ENCODE measurements around the gene RTN4.

The RTN4 gene

DNA sequence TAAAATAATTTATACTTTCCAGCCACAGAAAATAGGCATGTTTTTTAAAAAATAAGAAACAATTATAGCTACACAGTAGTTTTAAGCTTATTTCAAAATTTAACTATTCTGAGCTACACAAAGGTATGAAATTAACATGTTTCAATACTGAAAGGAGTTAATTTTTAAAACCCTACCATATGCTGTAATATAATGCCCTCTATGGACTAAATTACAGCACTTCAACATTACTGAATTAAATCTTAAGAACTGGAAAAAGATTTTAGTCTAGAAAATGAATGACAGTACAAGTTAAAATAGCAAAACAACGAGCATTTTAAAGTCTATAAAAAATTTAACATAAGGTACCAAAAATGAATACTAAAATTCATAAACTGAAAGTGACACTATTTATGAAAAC lies 36.3 kb downstream of the RTN4 start:
- Histone ChIP-seq H3K9ac (ENCODE audit: low read depth, low read length) (no peak overlapping the region), H3K9me3 (ENCODE audit: control insufficient read depth, insufficient read depth, low read length) (no peaks in the 10 kb centered on the region), H3K4me1 (ENCODE audit: insufficient read depth, low read length) (peaks cover 46% of the 10 kb centered on the region), H3K36me3 (ENCODE audit: insufficient read depth, low read length) (no peaks in the 10 kb centered on the region)

DNA sequence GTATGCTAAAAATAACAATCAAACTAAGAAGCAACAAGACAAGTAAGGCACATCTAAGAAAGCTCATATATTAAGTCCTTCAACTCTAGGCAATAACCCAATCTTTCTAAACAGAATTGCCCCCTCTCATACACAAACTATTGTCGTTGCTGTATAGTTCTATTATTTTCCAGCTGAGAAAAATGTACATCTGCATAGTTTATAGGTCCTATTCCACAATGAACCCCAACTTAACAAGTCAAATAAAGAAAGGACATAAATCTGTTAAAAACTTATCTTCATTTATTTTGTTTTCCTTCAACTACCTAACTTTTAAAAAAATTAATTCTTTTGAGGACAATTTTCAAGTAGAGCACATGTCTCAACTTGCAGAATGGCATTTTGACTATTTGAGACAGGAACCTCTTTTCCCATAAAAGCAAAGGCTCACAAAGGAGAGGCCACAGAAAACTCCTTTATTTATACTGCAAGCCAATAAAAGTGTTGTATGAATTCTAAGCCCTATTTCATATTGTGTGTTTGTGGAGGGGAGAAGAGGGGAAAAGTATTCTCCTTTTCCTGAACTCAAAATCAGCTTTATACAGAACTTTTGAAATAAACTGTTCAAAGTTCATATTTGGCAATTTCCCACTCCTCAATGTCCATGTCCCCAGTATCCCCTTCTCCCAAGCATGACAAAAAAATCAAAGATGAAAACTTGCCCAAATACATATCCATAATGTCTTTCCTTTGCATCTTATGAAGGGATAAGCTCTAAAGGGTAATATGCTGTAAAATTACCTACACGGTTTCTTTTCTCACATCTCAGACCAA lies 37.4 kb downstream of the RTN4 start:
- peaks cover 36% of the 10 kb centered on the region for H3K4me1 ChIP-seq (ENCODE audit: insufficient read depth, low read length)
- H3K9ac ChIP-seq (ENCODE audit: low read depth, low read length), result no peak overlapping the region
- H3K9me3 ChIP-seq (ENCODE audit: control insufficient read depth, insufficient read depth, low read length), result no peaks in the 10 kb centered on the region
- H3K36me3 ChIP-seq (ENCODE audit: insufficient read depth, low read length), result no peaks in the 10 kb centered on the region

DNA sequence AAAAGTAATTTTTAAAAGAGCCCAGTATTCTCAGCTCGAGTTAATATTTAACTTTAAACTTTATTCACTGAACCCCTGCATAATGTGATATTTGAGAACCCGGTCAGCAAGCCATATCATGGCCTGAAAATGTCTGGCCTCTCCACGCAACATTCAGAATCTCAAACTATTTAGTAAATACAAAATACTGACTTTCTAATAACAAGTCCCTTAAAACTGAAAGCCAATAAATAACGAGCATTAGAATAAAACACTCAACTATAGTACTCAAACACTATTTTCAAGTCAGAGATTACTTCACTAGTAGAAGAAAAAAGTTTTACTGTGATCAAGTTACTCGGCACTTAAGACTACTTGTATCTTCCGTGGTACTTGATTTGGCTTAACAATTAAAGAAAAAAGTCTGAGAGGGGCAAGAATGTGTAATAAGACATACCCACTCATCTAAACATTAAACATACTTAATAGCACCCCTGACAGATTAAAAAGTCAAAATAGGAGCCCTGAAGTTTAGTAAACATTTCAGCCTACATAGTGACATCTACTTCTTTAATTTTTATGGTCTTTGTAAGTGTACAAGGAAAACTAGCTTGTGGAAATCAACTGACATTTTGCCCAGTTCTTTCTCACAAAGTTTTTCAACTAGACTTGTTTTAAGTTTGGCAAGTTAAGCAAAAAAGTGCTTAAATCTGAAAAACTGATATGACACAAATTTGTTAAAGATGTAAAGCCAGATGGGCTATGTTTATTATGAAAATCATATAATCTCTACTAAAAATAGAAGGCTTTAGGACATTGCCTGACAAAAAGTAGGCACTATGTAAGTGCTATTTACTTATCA lies 38.2 kb downstream of the RTN4 start:
- peak overlapping the region; percentile 2; the same call in 1 of the 2 replicates for H3K9ac ChIP-seq (ENCODE audit: low read depth, low read length)
- no peaks in the 10 kb centered on the region for H3K36me3 ChIP-seq (ENCODE audit: insufficient read depth, low read length)
- H3K9me3 ChIP-seq (ENCODE audit: control insufficient read depth, insufficient read depth, low read length), result no peaks in the 10 kb centered on the region
- peaks cover 39% of the 10 kb centered on the region for H3K4me1 ChIP-seq (ENCODE audit: insufficient read depth, low read length)

DNA sequence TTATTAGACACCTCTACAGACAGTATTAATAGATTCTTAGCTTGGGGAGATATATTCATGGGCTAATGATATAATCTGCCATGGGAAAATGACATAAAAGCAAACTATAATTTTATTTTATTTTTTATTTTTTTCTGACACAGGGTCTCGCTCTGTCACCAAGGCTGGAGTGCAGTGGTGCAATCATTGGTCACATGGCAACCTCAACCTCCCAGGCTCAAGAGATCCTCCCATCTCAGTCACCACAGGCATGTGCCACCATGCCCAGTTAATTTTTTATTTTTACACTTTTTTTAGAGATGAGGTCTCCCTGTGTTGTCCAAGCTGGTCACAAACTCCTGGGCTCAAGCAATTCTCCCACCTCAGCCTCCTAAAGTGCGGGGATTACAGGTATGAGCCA lies 39.3 kb downstream of the RTN4 start:
- Histone ChIP-seq H3K9ac (ENCODE audit: low read depth, low read length) (no peak overlapping the region), H3K9me3 (ENCODE audit: control insufficient read depth, insufficient read depth, low read length) (no peaks in the 10 kb centered on the region), H3K4me1 (ENCODE audit: insufficient read depth, low read length) (peaks cover 43% of the 10 kb centered on the region), H3K36me3 (ENCODE audit: insufficient read depth, low read length) (no peaks in the 10 kb centered on the region)

DNA sequence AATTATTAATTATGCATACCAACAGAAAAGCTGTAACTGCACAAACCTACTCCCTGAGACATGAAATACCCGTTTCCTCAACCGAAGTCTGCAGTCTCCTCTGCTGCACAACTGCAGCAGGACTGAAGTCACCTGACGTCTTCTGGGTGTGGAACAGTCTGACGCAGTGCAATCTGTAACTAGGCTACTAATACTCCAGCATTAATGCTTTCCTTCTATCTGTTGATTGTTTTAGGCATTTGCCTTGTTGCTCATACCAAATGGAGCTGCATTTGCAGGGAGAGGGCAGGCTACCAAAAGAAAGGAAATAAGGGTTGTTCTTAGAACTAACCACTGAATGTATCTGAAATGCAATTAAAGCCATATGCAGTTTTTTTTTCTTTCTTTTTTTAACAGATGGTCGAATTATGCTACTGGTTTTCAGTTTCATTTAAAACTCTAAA lies 40.1 kb downstream of the RTN4 start:
- H3K9me3 ChIP-seq (ENCODE audit: control insufficient read depth, insufficient read depth, low read length), result no peaks in the 10 kb centered on the region
- H3K9ac ChIP-seq (ENCODE audit: low read depth, low read length), result no peak overlapping the region
- no peaks in the 10 kb centered on the region for H3K36me3 ChIP-seq (ENCODE audit: insufficient read depth, low read length)
- H3K4me1 ChIP-seq (ENCODE audit: insufficient read depth, low read length), result peaks cover 38% of the 10 kb centered on the region

DNA sequence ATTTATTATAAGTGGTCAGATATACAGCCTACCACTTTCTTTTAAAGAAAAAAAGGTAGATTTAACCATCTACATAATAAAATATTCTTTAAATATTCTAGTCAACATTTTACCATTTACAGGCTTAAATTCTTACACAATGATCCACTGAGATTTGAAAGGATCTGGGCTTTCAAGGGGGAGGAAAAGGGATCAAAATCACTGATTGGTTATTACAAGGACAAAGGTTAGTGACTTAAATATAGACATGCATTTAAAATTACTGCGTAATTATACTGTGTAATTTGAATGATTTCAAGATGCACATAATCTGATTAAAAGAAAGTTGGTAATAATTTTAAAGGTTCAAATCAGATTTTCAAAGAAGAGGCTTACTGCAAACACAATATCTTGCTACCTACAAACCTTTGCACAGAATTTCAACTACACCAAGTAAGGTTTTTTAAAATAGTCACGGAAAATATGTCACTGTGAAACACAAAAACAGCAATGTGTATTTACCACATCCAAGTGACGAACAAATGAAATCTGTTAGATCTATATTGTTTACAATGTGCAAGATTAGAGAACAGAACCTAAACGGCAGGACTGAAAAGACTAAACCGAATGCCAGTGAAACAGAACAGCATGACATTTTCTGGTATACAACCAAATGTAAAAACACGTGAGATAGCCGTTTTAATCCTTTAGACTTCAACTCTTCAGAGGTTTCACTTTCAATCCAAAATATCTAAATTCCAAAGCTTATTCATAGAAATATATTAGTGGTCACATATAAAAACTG lies 40.8 kb downstream of the RTN4 start:
- no peaks in the 10 kb centered on the region for H3K36me3 ChIP-seq (ENCODE audit: insufficient read depth, low read length)
- peaks cover 38% of the 10 kb centered on the region for H3K4me1 ChIP-seq (ENCODE audit: insufficient read depth, low read length)
- H3K9me3 ChIP-seq (ENCODE audit: control insufficient read depth, insufficient read depth, low read length), result no peaks in the 10 kb centered on the region
- H3K9ac ChIP-seq (ENCODE audit: low read depth, low read length), result no peak overlapping the region

DNA sequence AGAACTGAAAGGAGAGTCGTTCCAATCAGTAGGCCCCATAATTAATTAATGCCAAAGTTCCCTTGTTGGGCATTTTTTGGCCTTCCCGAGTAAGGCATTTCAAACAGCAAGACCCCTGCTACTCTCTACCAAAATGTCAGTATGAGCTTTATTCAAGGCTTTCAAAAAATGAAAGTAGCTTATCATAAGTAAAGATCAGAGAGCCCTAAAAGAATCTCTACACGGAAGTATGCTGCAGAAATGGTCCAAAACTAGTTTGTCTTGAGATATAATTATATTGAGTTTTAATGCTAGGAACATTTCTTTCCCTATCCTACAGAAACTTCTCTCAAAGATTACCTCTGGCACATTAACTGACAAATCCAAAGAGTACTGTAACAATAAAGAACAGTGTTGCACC lies 43.9 kb downstream of the RTN4 start:
- Histone ChIP-seq H3K9me3 (ENCODE audit: control insufficient read depth, insufficient read depth, low read length) (no peaks in the 10 kb centered on the region), H3K36me3 (ENCODE audit: insufficient read depth, low read length) (no peaks in the 10 kb centered on the region; the same call in 1 of the 2 replicates), H3K9ac (ENCODE audit: low read depth, low read length) (no peak overlapping the region), H3K4me1 (ENCODE audit: insufficient read depth, low read length) (peaks cover 33% of the 10 kb centered on the region)

DNA sequence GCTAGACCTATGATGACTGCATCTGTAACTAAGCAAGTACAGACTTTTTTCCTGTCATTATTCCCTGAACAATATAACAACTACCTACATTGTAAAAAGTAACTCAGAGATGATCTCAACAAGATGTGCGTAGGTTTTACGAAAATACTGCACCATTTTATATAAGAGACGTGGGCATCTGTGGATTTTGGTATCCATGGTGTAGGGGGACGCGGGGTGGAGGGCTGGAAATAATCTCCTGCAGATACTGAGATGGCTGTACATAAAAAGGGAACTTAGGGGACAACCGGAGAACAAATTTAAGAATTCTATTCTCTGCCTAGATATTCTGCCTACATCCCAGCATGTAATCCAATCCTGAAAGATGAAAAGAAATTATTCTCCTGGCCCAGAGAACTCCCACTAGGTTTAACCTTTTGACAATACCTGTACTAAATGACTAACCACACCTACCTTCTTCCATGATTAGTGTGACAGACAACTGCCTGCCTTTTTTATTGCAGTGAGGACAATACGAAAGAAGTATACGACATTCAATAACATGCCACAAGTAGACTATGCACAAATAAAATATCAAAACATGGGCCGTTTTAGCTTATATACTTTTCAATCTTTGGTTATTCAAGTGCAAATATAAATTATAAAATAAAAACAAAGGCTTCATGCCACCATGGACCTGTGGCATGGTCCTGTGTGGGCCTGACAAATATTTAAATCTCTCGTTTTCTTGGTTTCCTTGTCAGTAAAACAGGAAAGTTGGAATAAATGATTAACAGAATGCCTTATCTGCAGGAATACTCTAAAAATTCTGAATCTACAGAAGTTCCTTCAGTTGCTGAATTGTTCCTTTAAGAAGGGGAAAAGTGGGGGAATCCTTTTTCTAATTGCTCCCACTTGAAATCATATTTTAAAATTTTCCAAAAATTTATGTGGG lies 46.3 kb downstream of the RTN4 start:
- Histone ChIP-seq H3K4me1 (ENCODE audit: insufficient read depth, low read length) (peaks cover 21% of the 10 kb centered on the region), H3K9me3 (ENCODE audit: control insufficient read depth, insufficient read depth, low read length) (no peaks in the 10 kb centered on the region), H3K9ac (ENCODE audit: low read depth, low read length) (no peak overlapping the region), H3K36me3 (ENCODE audit: insufficient read depth, low read length) (no peaks in the 10 kb centered on the region; the same call in 1 of the 2 replicates)

DNA sequence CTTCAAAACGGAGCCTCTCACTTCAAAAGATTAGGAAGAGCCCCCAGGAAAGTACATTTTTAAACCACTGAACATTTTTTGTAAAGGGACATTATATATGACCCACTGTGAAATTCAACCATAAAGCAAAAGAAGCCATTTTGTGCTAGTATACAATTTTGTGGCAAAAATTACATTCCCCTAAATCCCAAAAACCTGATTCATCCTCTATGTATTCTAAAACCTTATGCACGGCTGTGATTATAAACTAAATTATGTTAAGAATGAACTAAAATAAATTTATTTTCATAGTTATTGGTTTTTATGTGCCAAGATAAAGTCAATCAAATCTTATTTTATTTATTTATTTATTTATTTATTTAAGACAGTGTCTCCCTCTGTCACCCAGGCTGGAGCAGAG lies 48.5 kb downstream of the RTN4 start:
- Histone ChIP-seq H3K9ac (ENCODE audit: low read depth, low read length) (no peak overlapping the region), H3K9me3 (ENCODE audit: control insufficient read depth, insufficient read depth, low read length) (no peaks in the 10 kb centered on the region), H3K36me3 (ENCODE audit: insufficient read depth, low read length) (no peaks in the 10 kb centered on the region; the same call in 1 of the 2 replicates), H3K4me1 (ENCODE audit: insufficient read depth, low read length) (peaks cover 9% of the 10 kb centered on the region)

DNA sequence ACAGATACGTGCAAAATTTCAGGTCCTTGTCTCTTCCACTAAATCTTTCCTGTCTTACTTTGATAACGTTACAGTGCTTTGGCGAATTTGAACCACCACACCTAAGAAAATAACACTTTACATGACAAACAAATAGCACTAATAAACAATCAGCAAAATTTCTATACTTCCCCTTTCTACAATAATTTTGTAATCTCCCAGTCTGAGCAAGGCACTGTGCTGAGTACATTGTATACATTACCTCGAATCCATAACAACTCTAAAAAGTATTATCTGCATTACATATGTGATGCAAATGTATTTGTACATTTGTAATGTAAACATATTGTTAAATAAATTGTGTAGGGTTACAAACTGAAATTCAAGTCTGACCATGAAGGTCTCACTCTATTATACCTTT lies 49.9 kb downstream of the RTN4 start:
- H3K9ac ChIP-seq (ENCODE audit: low read depth, low read length), result no peak overlapping the region
- H3K9me3 ChIP-seq (ENCODE audit: control insufficient read depth, insufficient read depth, low read length), result no peaks in the 10 kb centered on the region
- peaks cover 8% of the 10 kb centered on the region; the same call in 1 of the 2 replicates for H3K4me1 ChIP-seq (ENCODE audit: insufficient read depth, low read length)
- no peaks in the 10 kb centered on the region; the same call in 1 of the 2 replicates for H3K36me3 ChIP-seq (ENCODE audit: insufficient read depth, low read length)

DNA sequence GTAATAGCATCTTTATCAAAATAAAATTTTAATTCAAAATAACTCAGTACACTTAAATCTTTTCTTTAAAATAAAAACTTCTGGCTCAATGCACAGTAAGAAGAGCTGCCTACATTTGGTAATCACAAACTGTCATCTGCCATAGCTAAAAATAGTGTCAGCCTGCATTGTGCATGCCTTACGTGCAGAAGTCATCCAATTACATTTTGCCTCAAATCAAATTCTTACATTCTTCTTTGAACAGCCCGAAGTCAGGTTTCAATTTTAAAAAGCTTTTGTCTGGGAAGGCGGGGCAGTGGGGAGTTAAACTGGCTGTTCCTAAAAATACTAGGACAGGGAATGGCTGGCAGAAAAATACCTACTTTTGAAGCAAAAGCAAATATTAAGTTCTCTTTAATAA lies 51.1 kb downstream of the RTN4 start:
- Histone ChIP-seq H3K9ac (ENCODE audit: low read depth, low read length) (no peak overlapping the region), H3K36me3 (ENCODE audit: insufficient read depth, low read length) (no peaks in the 10 kb centered on the region; the same call in 1 of the 2 replicates), H3K4me1 (ENCODE audit: insufficient read depth, low read length) (peaks cover 8% of the 10 kb centered on the region; the same call in 1 of the 2 replicates), H3K9me3 (ENCODE audit: control insufficient read depth, insufficient read depth, low read length) (no peaks in the 10 kb centered on the region)

DNA sequence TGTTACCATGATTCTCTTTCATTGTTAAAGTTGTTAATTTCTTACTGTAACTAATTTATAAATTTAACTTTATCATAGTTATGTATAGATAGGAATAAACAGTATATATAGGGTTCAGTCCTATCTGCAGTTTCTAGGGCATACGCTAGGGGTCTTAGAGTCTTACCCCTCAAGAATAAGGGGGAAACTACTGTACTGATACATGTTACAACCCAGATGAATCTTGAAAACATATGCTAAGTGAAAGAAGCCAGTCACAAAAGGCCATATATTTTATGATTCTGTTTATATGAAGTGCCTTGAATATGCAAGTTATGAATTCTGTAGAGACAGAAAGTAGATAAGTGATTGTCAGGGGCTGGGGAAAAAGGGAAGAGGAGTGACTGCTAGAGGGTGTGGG lies 52.4 kb downstream of the RTN4 start:
- Histone ChIP-seq H3K36me3 (ENCODE audit: insufficient read depth, low read length) (no peaks in the 10 kb centered on the region), H3K4me1 (ENCODE audit: insufficient read depth, low read length) (no peaks in the 10 kb centered on the region; the same call in 1 of the 2 replicates), H3K9me3 (ENCODE audit: control insufficient read depth, insufficient read depth, low read length) (no peaks in the 10 kb centered on the region), H3K9ac (ENCODE audit: low read depth, low read length) (no peak overlapping the region)

DNA sequence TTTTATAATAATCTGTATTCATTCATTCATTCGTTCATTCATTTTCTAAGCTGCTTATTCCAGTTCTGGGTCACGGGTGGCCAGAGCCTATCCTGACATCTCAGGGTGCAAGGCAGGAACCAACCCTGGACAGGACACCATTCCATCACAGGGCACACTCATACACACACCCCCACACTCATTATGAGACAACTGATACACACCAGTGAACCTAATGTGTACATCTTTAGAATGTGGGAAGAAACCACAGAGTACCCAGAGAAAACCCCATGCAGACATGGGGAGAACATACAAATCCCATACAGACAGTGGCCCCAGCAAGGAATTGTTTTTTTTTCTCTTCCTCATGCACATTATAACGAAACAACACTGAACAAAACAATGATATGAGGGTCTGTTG lies 54.7 kb downstream of the RTN4 start:
- Histone ChIP-seq H3K9me3 (ENCODE audit: control insufficient read depth, insufficient read depth, low read length) (no peaks in the 10 kb centered on the region), H3K4me1 (ENCODE audit: insufficient read depth, low read length) (no peaks in the 10 kb centered on the region; the same call in 1 of the 2 replicates), H3K36me3 (ENCODE audit: insufficient read depth, low read length) (no peaks in the 10 kb centered on the region), H3K9ac (ENCODE audit: low read depth, low read length) (no peak overlapping the region)

Measured in ES-I3 (cell line).